HG03571 (cell line): ENCODE data around the gene AQP9.
"Not testable (repeated sequence)": the region's sequence is repeated elsewhere in the genome, so short reads cannot be mapped to it uniquely, and the experiment has no call there.

Source experiments
- ATAC-seq: cut with Tn5 transposase; IDR thresholded peaks from one replicate; pipeline ENCODE4 v1.9.1; 2021; ENCODE audit not compliant: unreplicated experiment

The AQP9 gene

GRCh38 chr15:58179206-58179605 lies 41.0 kb downstream of the AQP9 start:
- no peak for ATAC-seq

- ATAC-seq: no peak
Observed at GRCh38 chr15:58179741-58180381, 41.7 kb downstream of the AQP9 start.

GRCh38 chr15:58182460-58183163 lies 44.4 kb downstream of the AQP9 start:
- no peak for ATAC-seq

GRCh38 chr15:58185439-58185838 lies 47.3 kb downstream of the AQP9 start:
- no peak for ATAC-seq

GRCh38 chr15:58189148-58189811 lies 51.1 kb downstream of the AQP9 start:
- ATAC-seq: no peak

- ATAC-seq: no peak
Observed at GRCh38 chr15:58190419-58190818, 52.2 kb downstream of the AQP9 start.

GRCh38 chr15:58193636-58194035 lies 55.5 kb downstream of the AQP9 start:
- not testable (repeated sequence) for ATAC-seq

- ATAC-seq: no peak
Observed at GRCh38 chr15:58200739-58201138, 62.6 kb downstream of the AQP9 start.

- ATAC-seq: no peak
Observed at GRCh38 chr15:58201516-58201915, 63.3 kb downstream of the AQP9 start.

- no peak for ATAC-seq
Observed at GRCh38 chr15:58203537-58203936, 65.4 kb downstream of the AQP9 start.

GRCh38 chr15:58206151-58206550 lies 68.0 kb downstream of the AQP9 start:
- no peak for ATAC-seq

- ATAC-seq: not testable (repeated sequence)
Observed at GRCh38 chr15:58208217-58208616, 70.0 kb downstream of the AQP9 start.

- ATAC-seq: not testable (repeated sequence)
Observed at GRCh38 chr15:58209007-58209481, 70.9 kb downstream of the AQP9 start.

- ATAC-seq: not testable (repeated sequence)
Observed at GRCh38 chr15:58210031-58210430, 71.8 kb downstream of the AQP9 start.

GRCh38 chr15:58212909-58213526 lies 74.8 kb downstream of the AQP9 start:
- ATAC-seq: no peak

- ATAC-seq: no peak
Observed at GRCh38 chr15:58213587-58214338, 75.6 kb downstream of the AQP9 start.

GRCh38 chr15:58214591-58215340 lies 76.6 kb downstream of the AQP9 start:
- ATAC-seq: no peak

GRCh38 chr15:58217460-58217859 lies 79.3 kb downstream of the AQP9 start:
- no peak for ATAC-seq

GRCh38 chr15:58221591-58222241 lies 83.5 kb downstream of the AQP9 start:
- no peak for ATAC-seq

GRCh38 chr15:58222679-58223078 lies 84.5 kb downstream of the AQP9 start:
- ATAC-seq: no peak
